ENCODE data around the gene MYH14. TPM values are rescaled to one million over a fixed set of nuclear protein-coding genes. Genes with fewer than 3 reads are reported as not detected.

The MYH14 gene
- total RNA-seq, 3 donors from 2014 or later, result 16.6 to 24.7 (median 19.3) TPM

DNA sequence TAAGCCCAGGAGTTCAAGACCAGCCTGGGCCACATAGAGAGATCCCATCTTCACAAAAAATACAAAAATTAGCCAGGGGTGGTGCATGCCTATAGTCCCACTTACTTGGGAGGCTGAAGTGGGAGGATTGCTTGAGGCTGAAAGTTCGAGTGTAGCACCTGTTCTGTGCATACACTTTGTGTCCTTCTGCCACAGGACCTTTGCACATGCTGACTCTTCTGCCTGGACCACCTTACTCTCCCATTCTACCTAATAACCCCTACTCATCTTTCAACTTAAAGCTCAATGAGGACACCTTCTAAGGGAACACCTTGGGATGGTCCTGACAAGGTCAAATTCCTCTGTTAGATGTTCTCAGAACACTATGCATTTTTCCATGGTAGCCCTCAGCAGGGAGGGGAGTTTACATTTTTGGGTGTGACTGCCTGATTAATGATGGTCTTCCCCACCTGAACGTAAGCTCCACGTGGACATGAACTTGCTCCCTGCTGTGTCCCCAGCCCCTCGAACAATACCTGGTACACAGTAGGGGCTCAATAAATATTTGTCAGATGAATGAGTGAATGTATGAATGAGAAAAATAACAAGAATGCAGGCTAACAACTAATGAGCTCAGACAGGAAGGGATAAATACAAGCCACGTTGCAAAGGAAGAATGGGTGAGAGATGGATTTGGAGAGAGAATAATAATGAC lies 29.2 kb upstream of the MYH14 start:
- Histone ChIP-seq H3K9me3 (no peaks in the 10 kb centered on the region), H3K4me3 (no peak overlapping the region), H3K27me3 (no peaks in the 10 kb centered on the region), H3K36me3 (no peaks in the 10 kb centered on the region), H3K27ac (no peak overlapping the region), H3K4me1 (no peaks in the 10 kb centered on the region)
- TF ChIP-seq, protein P1, sequence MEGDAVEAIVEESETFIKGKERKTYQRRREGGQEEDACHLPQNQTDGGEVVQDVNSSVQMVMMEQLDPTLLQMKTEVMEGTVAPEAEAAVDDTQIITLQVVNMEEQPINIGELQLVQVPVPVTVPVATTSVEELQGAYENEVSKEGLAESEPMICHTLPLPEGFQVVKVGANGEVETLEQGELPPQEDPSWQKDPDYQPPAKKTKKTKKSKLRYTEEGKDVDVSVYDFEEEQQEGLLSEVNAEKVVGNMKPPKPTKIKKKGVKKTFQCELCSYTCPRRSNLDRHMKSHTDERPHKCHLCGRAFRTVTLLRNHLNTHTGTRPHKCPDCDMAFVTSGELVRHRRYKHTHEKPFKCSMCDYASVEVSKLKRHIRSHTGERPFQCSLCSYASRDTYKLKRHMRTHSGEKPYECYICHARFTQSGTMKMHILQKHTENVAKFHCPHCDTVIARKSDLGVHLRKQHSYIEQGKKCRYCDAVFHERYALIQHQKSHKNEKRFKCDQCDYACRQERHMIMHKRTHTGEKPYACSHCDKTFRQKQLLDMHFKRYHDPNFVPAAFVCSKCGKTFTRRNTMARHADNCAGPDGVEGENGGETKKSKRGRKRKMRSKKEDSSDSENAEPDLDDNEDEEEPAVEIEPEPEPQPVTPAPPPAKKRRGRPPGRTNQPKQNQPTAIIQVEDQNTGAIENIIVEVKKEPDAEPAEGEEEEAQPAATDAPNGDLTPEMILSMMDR (IDR thresholded peaks at IDR 0.05), result no peak
- TF ChIP-seq POLR2A (IDR thresholded peaks at IDR 0.05) (no peak), POLR2AphosphoS5 (IDR thresholded peaks at IDR 0.05) (no peak)
- intact Hi-C loops (cut with DNase I; ENCODE audit: low total_unique reads), result no loop called here
- no peak for DNase-seq (ENCODE audit: low spot score in 2 of 2)

GRCh38 chr19:50175924-50176323 lies 27.5 kb upstream of the MYH14 start:
- Histone ChIP-seq H3K4me1 (no peaks in the 10 kb centered on the region), H3K9me3 (no peaks in the 10 kb centered on the region), H3K4me3 (no peak overlapping the region), H3K27me3 (no peaks in the 10 kb centered on the region), H3K27ac (no peak overlapping the region), H3K36me3 (no peaks in the 10 kb centered on the region)
- TF ChIP-seq POLR2A (IDR thresholded peaks at IDR 0.05), result no peak
- TF ChIP-seq POLR2AphosphoS5 (IDR thresholded peaks at IDR 0.05), result no peak
- TF ChIP-seq, protein P1 (IDR thresholded peaks at IDR 0.05), result no peak
- intact Hi-C loops (cut with DNase I; ENCODE audit: low total_unique reads), result no loop called here
- DNase-seq (ENCODE audit: low spot score in 2 of 2), result no peak

DNA sequence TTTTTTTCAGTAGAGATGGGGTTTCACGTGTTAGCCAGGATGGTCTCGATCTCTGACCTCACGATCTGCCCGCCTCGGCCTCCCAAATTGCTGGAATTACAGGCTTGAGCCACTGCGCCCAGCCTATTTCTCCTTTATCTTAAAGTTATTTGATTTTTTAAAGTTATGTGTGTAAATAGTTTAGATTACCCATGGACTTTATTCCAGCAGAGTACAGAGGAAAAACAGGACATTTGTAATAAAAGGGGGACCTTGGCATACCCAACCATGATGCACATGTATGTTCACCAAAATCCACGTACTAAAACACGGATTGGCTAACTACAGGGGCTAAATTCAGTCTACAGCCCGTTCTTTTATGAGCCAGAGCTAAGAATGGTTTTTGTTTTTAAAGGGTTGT lies 26.6 kb upstream of the MYH14 start:
- TF ChIP-seq, protein P1 (IDR thresholded peaks at IDR 0.05), result no peak
- TF ChIP-seq POLR2A (IDR thresholded peaks at IDR 0.05) (no peak), POLR2AphosphoS5 (IDR thresholded peaks at IDR 0.05) (no peak)
- intact Hi-C loops (cut with DNase I; ENCODE audit: low total_unique reads), result no loop called here
- H3K9me3 ChIP-seq, result no peaks in the 10 kb centered on the region
- H3K27me3 ChIP-seq, result peaks cover 0 to 5% of the 10 kb centered on the region in 2 donors
- no peaks in the 10 kb centered on the region for H3K36me3 ChIP-seq
- no peak overlapping the region for H3K4me3 ChIP-seq
- DNase-seq (ENCODE audit: low spot score in 2 of 2), result no peak
- H3K27ac ChIP-seq, result no peak overlapping the region
- H3K4me1 ChIP-seq, result no peaks in the 10 kb centered on the region

GRCh38 chr19:50178320-50178719 lies 25.1 kb upstream of the MYH14 start:
- no peak for DNase-seq (ENCODE audit: low spot score in 2 of 2)
- TF ChIP-seq POLR2AphosphoS5 (IDR thresholded peaks at IDR 0.05) (no peak), POLR2A (IDR thresholded peaks at IDR 0.05) (no peak)
- TF ChIP-seq, protein P1 (IDR thresholded peaks at IDR 0.05), result no peak
- Histone ChIP-seq H3K9me3 (no peaks in the 10 kb centered on the region), H3K4me3 (no peak overlapping the region), H3K36me3 (no peaks in the 10 kb centered on the region), H3K4me1 (no peaks in the 10 kb centered on the region), H3K27ac (no peak overlapping the region), H3K27me3 (peaks cover 0 to 5% of the 10 kb centered on the region in 2 donors)
- intact Hi-C loops (cut with DNase I; ENCODE audit: low total_unique reads), result no loop called here

DNA sequence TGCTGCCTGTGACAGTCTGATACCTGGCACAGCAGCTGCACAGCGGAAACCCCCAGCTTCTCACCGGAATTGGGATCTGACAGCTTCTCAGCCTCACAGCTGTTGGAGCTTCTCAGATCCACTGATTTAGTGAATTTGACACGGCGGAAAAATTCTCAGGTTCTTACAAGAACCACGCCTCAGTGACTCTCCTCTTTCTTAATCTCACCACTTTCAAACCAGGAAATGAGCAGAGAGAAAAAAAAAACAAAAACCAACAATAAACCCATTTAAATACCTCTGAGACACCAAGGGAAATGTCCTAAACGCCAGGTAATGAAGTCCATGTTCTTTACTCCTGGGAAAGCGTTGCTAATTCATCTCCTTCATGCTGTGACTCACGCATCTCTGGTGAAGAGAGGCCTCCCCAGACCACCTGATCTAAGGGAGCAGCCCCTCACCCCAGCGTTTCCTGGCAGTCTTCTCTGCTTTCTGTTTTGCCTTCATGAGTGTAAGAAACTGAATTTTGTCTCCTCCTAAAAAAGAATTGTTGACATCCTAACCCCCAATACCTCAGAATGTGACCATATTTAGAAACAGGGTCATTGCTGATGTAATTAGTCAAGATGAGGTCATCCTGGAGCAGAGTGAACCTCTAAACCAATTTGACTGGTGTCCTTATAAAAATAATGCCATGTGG lies 24.4 kb upstream of the MYH14 start:
- Histone ChIP-seq H3K27ac (no peak overlapping the region), H3K36me3 (no peaks in the 10 kb centered on the region), H3K27me3 (peaks cover 0 to 5% of the 10 kb centered on the region in 2 donors), H3K4me3 (no peak overlapping the region), H3K4me1 (no peaks in the 10 kb centered on the region), H3K9me3 (no peaks in the 10 kb centered on the region)
- intact Hi-C loops (cut with DNase I; ENCODE audit: low total_unique reads), result no loop called here
- TF ChIP-seq POLR2A (IDR thresholded peaks at IDR 0.05) (no peak), POLR2AphosphoS5 (IDR thresholded peaks at IDR 0.05) (no peak)
- TF ChIP-seq, protein P1 (IDR thresholded peaks at IDR 0.05), result no peak
- DNase-seq (ENCODE audit: low spot score in 2 of 2), result no peak

All from breast epithelium (tissue), 4 donors.